ENCODE measurements around the gene CENPI.
"Not testable (repeated sequence)": the region's sequence is repeated elsewhere in the genome, so short reads cannot be mapped to it uniquely, and the experiment has no call there.

DNA sequence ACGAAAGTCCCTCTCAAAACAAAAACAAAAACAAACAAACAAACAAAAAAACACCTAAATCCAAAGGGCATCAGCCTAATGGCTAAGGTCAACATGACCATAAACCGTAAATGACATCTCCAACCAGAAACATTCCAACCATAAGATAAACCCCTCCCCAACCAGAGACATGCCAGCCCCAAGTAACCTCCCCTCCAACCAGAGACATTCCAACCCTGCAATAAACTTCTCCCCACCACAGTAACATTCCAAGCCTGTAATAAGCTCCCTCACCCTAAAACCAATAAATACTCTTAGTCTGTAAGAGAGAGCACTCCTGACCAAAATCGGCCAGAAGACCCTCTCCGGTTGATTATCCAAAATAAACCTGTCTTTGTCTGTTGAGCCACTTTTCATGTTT lies 41.5 kb upstream of the CENPI start:
- TF ChIP-seq, protein P1, sequence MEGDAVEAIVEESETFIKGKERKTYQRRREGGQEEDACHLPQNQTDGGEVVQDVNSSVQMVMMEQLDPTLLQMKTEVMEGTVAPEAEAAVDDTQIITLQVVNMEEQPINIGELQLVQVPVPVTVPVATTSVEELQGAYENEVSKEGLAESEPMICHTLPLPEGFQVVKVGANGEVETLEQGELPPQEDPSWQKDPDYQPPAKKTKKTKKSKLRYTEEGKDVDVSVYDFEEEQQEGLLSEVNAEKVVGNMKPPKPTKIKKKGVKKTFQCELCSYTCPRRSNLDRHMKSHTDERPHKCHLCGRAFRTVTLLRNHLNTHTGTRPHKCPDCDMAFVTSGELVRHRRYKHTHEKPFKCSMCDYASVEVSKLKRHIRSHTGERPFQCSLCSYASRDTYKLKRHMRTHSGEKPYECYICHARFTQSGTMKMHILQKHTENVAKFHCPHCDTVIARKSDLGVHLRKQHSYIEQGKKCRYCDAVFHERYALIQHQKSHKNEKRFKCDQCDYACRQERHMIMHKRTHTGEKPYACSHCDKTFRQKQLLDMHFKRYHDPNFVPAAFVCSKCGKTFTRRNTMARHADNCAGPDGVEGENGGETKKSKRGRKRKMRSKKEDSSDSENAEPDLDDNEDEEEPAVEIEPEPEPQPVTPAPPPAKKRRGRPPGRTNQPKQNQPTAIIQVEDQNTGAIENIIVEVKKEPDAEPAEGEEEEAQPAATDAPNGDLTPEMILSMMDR (IDR thresholded peaks at IDR 0.05), result not testable (repeated sequence)
- TF ChIP-seq POLR2A (IDR thresholded peaks at IDR 0.05), result not testable (repeated sequence)

Measured in Peyer's patch (tissue), 4 donors.